Smooth muscle cell (in vitro differentiated cells): ENCODE data around the gene MN1. TPM values are rescaled to one million over a fixed set of nuclear protein-coding genes. Genes with fewer than 3 reads are reported as not detected.

Source experiments
- DNase-seq: peaks from one replicate; lab custom pipeline; 2025; ENCODE audit not compliant: unreplicated experiment; lab: John Stamatoyannopoulos, UW
- H2AFZ ChIP-seq: fragments of 200-600 bp; sonication (generic); 2 replicates; pipeline ENCODE4 v1.6.0; 2016; ENCODE audit warnings: antibody characterized with exemption, low read depth, mild to moderate bottlenecking
- H3F3A ChIP-seq: fragments of 200-600 bp; sonication (generic); 2 replicates; pipeline ENCODE4 v1.6.0; 2017; ENCODE audit warnings: antibody characterized with exemption, low read depth
- H3K27ac ChIP-seq: fragments of 200-600 bp; sonication (generic); 2 replicates; pipeline ENCODE4 v1.5.1; 2016; ENCODE audit warnings: low read depth, mild to moderate bottlenecking
- H3K27me3 ChIP-seq: fragments of 200-600 bp; sonication (generic); 2 replicates; pipeline ENCODE4 v1.6.1; 2016; ENCODE audit warnings: low read depth, mild to moderate bottlenecking
- H3K36me3 ChIP-seq: fragments of 200-600 bp; sonication (generic); 2 replicates; pipeline ENCODE4 v1.5.1; 2016; ENCODE audit warnings: low read depth
- H3K4me1 ChIP-seq: fragments of 200-600 bp; sonication (generic); 2 replicates; pipeline ENCODE4 v1.5.1; 2016; ENCODE audit warnings: low read depth
- H3K4me2 ChIP-seq: fragments of 200-600 bp; sonication (generic); 2 replicates; pipeline ENCODE4 v1.6.0; 2016; ENCODE audit warnings: mild to moderate bottlenecking
- H3K4me3 ChIP-seq: fragments of 200-600 bp; sonication (generic); 2 replicates; pipeline ENCODE4 v1.5.1; 2016; ENCODE audit warnings: mild to moderate bottlenecking
- H3K79me2 ChIP-seq: fragments of 200-600 bp; sonication (generic); 2 replicates; pipeline ENCODE4 v1.6.0; 2016; ENCODE audit warnings: low read depth, mild to moderate bottlenecking
- H3K9ac ChIP-seq: fragments of 200-600 bp; sonication (generic); 2 replicates; pipeline ENCODE4 v1.6.0; 2016; ENCODE audit warnings: low read depth
- H3K9me3 ChIP-seq: fragments of 200-600 bp; sonication (generic); replicated peaks from 2 replicates; pipeline ENCODE4 v1.5.1; 2016; ENCODE audit warnings: low read depth
- H4K20me1 ChIP-seq: fragments of 200-600 bp; sonication (generic); 2 replicates; pipeline ENCODE4 v1.6.0; 2016; ENCODE audit warnings: low read depth
- WGBS: methylation state at CpG from one replicate; pipeline ENCODE4 v1.1.7; 2016; ENCODE audit warnings: low lambda C conversion rate; 5-methylcytosine and 5-hydroxymethylcytosine counted together
- polyA plus RNA-seq: library from polyadenylated mRNA; unstranded; fragments of >200 nt; fragmentation: Nextera tagmentation; extraction: Ambion mirVana; gene quantifications from 2 replicates; pipeline ENCODE4 v1.2.1, GENCODE V29; 2016
- total RNA-seq: library from RNA; depleted of rRNA; stranded (reverse); fragments of >200 nt; gene quantifications from 2 replicates; pipeline ENCODE4 v1.2.3, GENCODE V29; 2014
- TF ChIP-seq, protein P1 (sequence below): fragments of 200-600 bp; sonication (generic); IDR thresholded peaks from 2 replicates; pipeline ENCODE4 v1.5.1; 2017; ENCODE audit warnings: borderline replicate concordance, mild to moderate bottlenecking, antibody characterized with exemption; ENCODE audit not compliant: insufficient read depth, poor library complexity, severe bottlenecking

The MN1 gene
- total and polyA plus RNA-seq, 2 experiments from 2014 or later = 0.98 to 3.3 TPM

GRCh38 chr22:27809700-27810608 lies 8.4 kb upstream of the MN1 start:
- peak overlapping the region; percentile 48 for H3K4me2 ChIP-seq
- no peaks in the 10 kb centered on the region for H4K20me1 ChIP-seq
- no peaks in the 10 kb centered on the region for H3K36me3 ChIP-seq
- no peaks in the 10 kb centered on the region for H3F3A ChIP-seq
- WGBS = 49% methylated on average over 17 of the region's 17 CpGs
- TF ChIP-seq, protein P1, sequence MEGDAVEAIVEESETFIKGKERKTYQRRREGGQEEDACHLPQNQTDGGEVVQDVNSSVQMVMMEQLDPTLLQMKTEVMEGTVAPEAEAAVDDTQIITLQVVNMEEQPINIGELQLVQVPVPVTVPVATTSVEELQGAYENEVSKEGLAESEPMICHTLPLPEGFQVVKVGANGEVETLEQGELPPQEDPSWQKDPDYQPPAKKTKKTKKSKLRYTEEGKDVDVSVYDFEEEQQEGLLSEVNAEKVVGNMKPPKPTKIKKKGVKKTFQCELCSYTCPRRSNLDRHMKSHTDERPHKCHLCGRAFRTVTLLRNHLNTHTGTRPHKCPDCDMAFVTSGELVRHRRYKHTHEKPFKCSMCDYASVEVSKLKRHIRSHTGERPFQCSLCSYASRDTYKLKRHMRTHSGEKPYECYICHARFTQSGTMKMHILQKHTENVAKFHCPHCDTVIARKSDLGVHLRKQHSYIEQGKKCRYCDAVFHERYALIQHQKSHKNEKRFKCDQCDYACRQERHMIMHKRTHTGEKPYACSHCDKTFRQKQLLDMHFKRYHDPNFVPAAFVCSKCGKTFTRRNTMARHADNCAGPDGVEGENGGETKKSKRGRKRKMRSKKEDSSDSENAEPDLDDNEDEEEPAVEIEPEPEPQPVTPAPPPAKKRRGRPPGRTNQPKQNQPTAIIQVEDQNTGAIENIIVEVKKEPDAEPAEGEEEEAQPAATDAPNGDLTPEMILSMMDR = no peak
- peaks cover 45% of the 10 kb centered on the region for H3K27me3 ChIP-seq
- H3K4me1 ChIP-seq = peaks cover 9% of the 10 kb centered on the region
- no peaks in the 10 kb centered on the region for H3K9me3 ChIP-seq
- H3K79me2 ChIP-seq = no peaks in the 10 kb centered on the region
- no peak overlapping the region for H3K9ac ChIP-seq
- no peak overlapping the region for H3K4me3 ChIP-seq
- H2AFZ ChIP-seq = no peak overlapping the region
- DNase-seq = no peak
- H3K27ac ChIP-seq = no peak overlapping the region

DNA sequence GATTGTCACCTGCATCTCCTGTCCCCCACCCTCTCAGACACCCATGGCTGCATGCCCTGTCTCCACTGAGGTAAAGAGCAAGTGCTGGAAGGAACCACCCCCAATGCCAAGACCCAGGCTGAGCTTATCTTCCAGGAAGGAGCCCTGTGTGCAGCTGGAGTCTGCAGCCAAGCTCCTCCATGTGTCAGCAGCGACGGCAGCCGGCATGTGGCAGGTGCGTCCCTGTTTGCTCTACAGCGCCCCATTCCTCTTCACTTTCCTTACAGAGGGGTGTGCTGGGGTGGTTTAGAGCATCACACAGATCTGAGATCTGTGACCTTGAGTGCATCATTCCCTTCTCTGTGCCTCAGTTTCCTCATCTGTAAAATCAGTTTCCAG lies 7.7 kb upstream of the MN1 start:
- peaks cover 45% of the 10 kb centered on the region for H3K27me3 ChIP-seq
- no peak overlapping the region for H3K4me2 ChIP-seq
- no peak overlapping the region for H3K27ac ChIP-seq
- TF ChIP-seq, protein P1 = no peak
- no peaks in the 10 kb centered on the region for H3K79me2 ChIP-seq
- peaks cover 9% of the 10 kb centered on the region for H3K4me1 ChIP-seq
- no peak overlapping the region for H2AFZ ChIP-seq
- no peaks in the 10 kb centered on the region for H3F3A ChIP-seq
- no peaks in the 10 kb centered on the region for H3K36me3 ChIP-seq
- WGBS = 52% methylated on average over 5 of the region's 5 CpGs
- H3K9ac ChIP-seq = no peak overlapping the region
- H3K9me3 ChIP-seq = no peaks in the 10 kb centered on the region
- no peak overlapping the region for H3K4me3 ChIP-seq
- H4K20me1 ChIP-seq = no peaks in the 10 kb centered on the region
- no peak for DNase-seq

DNA sequence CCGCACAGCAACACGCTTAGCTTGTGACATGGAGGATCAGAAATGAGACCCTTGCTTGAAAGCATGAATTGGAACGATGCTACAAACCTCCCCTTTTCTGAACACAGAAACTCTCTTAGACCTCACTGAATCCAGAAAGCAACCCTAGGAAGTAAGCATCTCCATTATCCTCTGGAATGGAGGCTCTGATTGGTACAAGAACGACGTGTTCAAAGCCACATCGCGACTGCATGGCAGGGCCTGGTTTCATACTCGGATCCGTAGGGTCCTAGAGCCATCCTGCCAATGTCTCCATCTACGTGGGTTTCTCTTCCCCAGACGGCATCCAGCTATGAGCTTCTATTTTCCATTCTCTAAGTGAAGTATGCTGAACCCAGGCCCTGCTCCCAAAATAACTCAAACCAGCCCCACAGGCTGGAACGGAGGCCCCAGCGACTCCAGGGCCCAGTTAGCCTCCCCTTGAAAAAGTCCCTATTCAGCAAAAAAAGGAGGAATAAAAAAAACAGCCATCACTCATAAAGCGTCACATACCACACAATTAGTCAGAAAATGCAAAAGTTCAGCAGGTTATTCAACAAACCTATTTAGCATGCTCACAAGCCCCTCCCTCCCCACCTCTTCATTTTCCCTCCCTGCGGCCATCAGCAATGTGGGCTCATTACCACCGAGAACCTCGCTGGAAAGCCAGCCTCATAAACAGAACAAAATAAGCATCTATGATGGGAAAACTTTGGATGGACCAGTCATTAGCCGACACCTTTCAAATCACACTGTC lies 7.1 kb upstream of the MN1 start:
- peaks cover 14% of the 10 kb centered on the region for H3K4me1 ChIP-seq
- H3F3A ChIP-seq = no peaks in the 10 kb centered on the region
- no peak overlapping the region for H3K4me3 ChIP-seq
- H3K79me2 ChIP-seq = no peaks in the 10 kb centered on the region
- no peak overlapping the region for H3K9ac ChIP-seq
- no peak overlapping the region for H3K27ac ChIP-seq
- TF ChIP-seq, protein P1 = no peak
- H3K9me3 ChIP-seq = no peaks in the 10 kb centered on the region
- H3K27me3 ChIP-seq = peaks cover 51% of the 10 kb centered on the region
- no peaks in the 10 kb centered on the region for H4K20me1 ChIP-seq
- no peak overlapping the region for H3K4me2 ChIP-seq
- H2AFZ ChIP-seq = no peak overlapping the region
- 72% methylated on average over 18 of the region's 18 CpGs for WGBS
- DNase-seq = no peak
- no peaks in the 10 kb centered on the region for H3K36me3 ChIP-seq
